CD4-positive, alpha-beta T cell treated with Interleukin-21 for 1 hour (primary cell): ENCODE results near the gene STXBP6.
"Not testable (repeated sequence)": the region's sequence is repeated elsewhere in the genome, so short reads cannot be mapped to it uniquely, and the experiment has no call there.

Experiments
- DNase-seq: peaks from one replicate; pipeline ENCODE4 v3.0.0-alpha.2; 2020

The STXBP6 gene

GRCh38 chr14:24952851-24953666 lies 96.9 kb downstream of the STXBP6 start:
- DNase-seq, result no peak

GRCh38 chr14:24948261-24948847 lies 101.6 kb downstream of the STXBP6 start:
- no peak for DNase-seq

- no peak for DNase-seq
Measured at GRCh38 chr14:24947131-24947530, 102.8 kb downstream of the STXBP6 start.

- no peak for DNase-seq
Measured at GRCh38 chr14:24944800-24945199, 105.1 kb downstream of the STXBP6 start.

GRCh38 chr14:24943024-24943423 lies 106.9 kb downstream of the STXBP6 start:
- DNase-seq, result no peak

- no peak for DNase-seq
Measured at GRCh38 chr14:24941719-24942118, 108.2 kb downstream of the STXBP6 start.

GRCh38 chr14:24940213-24940783 lies 109.6 kb downstream of the STXBP6 start:
- DNase-seq, result no peak

- DNase-seq, result no peak
Measured at GRCh38 chr14:24938593-24938992, 111.4 kb downstream of the STXBP6 start.

- no peak for DNase-seq
Measured at GRCh38 chr14:24937300-24937699, 112.6 kb downstream of the STXBP6 start.

GRCh38 chr14:24936773-24937172 lies 113.2 kb downstream of the STXBP6 start:
- not testable (repeated sequence) for DNase-seq

- DNase-seq, result no peak
Measured at GRCh38 chr14:24935796-24936195, 114.2 kb downstream of the STXBP6 start.

- no peak for DNase-seq
Measured at GRCh38 chr14:24928386-24928900, 121.5 kb downstream of the STXBP6 start.

GRCh38 chr14:24927809-24928208 lies 122.1 kb downstream of the STXBP6 start:
- no peak for DNase-seq

- DNase-seq, result no peak
Measured at GRCh38 chr14:24925771-24926374, 124.1 kb downstream of the STXBP6 start.

GRCh38 chr14:24924544-24924943 lies 125.4 kb downstream of the STXBP6 start:
- no peak for DNase-seq

- no peak for DNase-seq
Measured at GRCh38 chr14:24921903-24922302, 128.0 kb downstream of the STXBP6 start.

GRCh38 chr14:24920265-24921075 lies 129.5 kb downstream of the STXBP6 start:
- DNase-seq, result no peak

- no peak for DNase-seq
Measured at GRCh38 chr14:24918822-24919221, 131.1 kb downstream of the STXBP6 start.

- no peak for DNase-seq
Measured at GRCh38 chr14:24915958-24916595, 133.9 kb downstream of the STXBP6 start.

GRCh38 chr14:24915403-24915921 lies 134.5 kb downstream of the STXBP6 start:
- no peak for DNase-seq

- DNase-seq, result no peak
Measured at GRCh38 chr14:24913746-24914145, 136.2 kb downstream of the STXBP6 start.

- DNase-seq, result no peak
Measured at GRCh38 chr14:24913021-24913420, 136.9 kb downstream of the STXBP6 start.
